Measurements from ENCODE around the gene CEPT1. TPM values are rescaled to one million over a fixed set of nuclear protein-coding genes. Genes with fewer than 3 reads are reported as not detected.

The CEPT1 gene
- total and polyA plus RNA-seq, 9 of the 15 experiments (the other 6 are each of a cell fraction or from before 2014, with no cell fraction given): 24.4 to 72.6 (median 42.4) TPM

DNA sequence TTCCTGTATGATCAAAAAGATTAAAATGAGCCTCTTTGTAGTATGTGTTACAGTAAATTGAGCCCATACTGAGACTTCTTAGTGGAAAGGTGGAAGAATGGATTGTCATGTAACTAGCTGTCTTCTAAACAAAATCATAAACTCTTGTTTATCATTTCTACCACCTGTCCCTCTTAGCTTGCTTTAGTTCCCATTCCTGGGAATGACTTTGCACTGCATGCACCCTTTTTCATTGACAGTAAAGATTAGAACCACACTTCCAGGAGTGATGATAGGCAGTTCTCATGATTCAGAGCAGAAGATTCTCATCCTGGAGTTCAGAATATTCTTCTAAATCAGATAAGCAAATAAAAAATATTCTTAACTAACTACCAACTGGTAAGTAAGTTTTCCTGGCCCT is 32.4 kb downstream of the CEPT1 start (continued):
- TF ChIP-seq, protein P1, sequence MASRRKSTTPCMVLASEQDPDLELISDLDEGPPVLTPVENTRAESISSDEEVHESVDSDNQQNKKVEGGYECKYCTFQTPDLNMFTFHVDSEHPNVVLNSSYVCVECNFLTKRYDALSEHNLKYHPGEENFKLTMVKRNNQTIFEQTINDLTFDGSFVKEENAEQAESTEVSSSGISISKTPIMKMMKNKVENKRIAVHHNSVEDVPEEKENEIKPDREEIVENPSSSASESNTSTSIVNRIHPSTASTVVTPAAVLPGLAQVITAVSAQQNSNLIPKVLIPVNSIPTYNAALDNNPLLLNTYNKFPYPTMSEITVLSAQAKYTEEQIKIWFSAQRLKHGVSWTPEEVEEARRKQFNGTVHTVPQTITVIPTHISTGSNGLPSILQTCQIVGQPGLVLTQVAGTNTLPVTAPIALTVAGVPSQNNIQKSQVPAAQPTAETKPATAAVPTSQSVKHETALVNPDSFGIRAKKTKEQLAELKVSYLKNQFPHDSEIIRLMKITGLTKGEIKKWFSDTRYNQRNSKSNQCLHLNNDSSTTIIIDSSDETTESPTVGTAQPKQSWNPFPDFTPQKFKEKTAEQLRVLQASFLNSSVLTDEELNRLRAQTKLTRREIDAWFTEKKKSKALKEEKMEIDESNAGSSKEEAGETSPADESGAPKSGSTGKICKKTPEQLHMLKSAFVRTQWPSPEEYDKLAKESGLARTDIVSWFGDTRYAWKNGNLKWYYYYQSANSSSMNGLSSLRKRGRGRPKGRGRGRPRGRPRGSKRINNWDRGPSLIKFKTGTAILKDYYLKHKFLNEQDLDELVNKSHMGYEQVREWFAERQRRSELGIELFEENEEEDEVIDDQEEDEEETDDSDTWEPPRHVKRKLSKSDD (conservative IDR thresholded peaks at IDR 0.05; ENCODE audit: low read length): no peak
- TF ChIP-seq, protein P2, sequence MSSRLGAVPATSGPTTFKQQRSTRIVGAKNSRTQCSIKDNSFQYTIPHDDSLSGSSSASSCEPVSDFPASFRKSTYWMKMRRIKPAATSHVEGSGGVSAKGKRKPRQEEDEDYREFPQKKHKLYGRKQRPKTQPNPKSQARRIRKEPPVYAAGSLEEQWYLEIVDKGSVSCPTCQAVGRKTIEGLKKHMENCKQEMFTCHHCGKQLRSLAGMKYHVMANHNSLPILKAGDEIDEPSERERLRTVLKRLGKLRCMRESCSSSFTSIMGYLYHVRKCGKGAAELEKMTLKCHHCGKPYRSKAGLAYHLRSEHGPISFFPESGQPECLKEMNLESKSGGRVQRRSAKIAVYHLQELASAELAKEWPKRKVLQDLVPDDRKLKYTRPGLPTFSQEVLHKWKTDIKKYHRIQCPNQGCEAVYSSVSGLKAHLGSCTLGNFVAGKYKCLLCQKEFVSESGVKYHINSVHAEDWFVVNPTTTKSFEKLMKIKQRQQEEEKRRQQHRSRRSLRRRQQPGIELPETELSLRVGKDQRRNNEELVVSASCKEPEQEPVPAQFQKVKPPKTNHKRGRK (tag; IDR thresholded peaks at IDR 0.05): no peak
- no peak for TF ChIP-seq TEAD1 (CRISPR knock-in tag; IDR thresholded peaks at IDR 0.05)
- TF ChIP-seq CAMTA2 (CRISPR knock-in tag; conservative IDR thresholded peaks at IDR 0.05): no peak
- TF ChIP-seq DPF2 (IDR thresholded peaks at IDR 0.05): peak; percentile 53
- TF ChIP-seq GATA2 (CRISPR knock-in tag; IDR thresholded peaks at IDR 0.05): peak; percentile 50; the same call in 1 of the 2 replicates
- TF ChIP-seq, protein P3, sequence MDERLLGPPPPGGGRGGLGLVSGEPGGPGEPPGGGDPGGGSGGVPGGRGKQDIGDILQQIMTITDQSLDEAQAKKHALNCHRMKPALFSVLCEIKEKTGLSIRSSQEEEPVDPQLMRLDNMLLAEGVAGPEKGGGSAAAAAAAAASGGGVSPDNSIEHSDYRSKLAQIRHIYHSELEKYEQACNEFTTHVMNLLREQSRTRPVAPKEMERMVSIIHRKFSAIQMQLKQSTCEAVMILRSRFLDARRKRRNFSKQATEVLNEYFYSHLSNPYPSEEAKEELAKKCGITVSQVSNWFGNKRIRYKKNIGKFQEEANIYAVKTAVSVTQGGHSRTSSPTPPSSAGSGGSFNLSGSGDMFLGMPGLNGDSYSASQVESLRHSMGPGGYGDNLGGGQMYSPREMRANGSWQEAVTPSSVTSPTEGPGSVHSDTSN (CRISPR knock-in tag; IDR thresholded peaks at IDR 0.05; ENCODE audit: low read depth): no peak
- TF ChIP-seq, protein P3 (tag; conservative IDR thresholded peaks at IDR 0.05; ENCODE audit: low read depth): peak; percentile 57
- TF ChIP-seq MTA2 (IDR thresholded peaks at IDR 0.05; ENCODE audit: low read depth): peak; percentile 53
- peak; percentile 75; the same call in 1 of the 2 replicates for TF ChIP-seq SOX6 (IDR thresholded peaks at IDR 0.05)
- TF ChIP-seq FOXK2 (conservative IDR thresholded peaks at IDR 0.05 in 1 of 2, IDR thresholded peaks at IDR 0.05 in 1 of 2; ENCODE audit: low read depth in 2 of 2): peak; percentile 66 to 77; a peak in 2 of 4 replicates
- peak; percentile 32; the same call in 1 of the 2 replicates for TF ChIP-seq CTBP1 (IDR thresholded peaks at IDR 0.05; ENCODE audit: borderline replicate concordance)
- TF ChIP-seq TOE1 (IDR thresholded peaks at IDR 0.05; ENCODE audit: borderline replicate concordance): no peak
- TF ChIP-seq TOE1 (CRISPR knock-in tag; IDR thresholded peaks at IDR 0.05; ENCODE audit: borderline replicate concordance, low read depth): no peak
- TF ChIP-seq ZNF263 (CRISPR knock-in tag; IDR thresholded peaks at IDR 0.05; ENCODE audit: borderline replicate concordance): no peak
- TF ChIP-seq SMARCE1 (IDR thresholded peaks at IDR 0.05): peak; percentile 72; the same call in 1 of the 2 replicates
- no peak for TF ChIP-seq ZKSCAN8 (CRISPR knock-in tag; IDR thresholded peaks at IDR 0.05)
- no peak for TF ChIP-seq HCFC1 (IDR thresholded peaks at IDR 0.05; ENCODE audit: low read depth, low read length)
- TF ChIP-seq, protein P4, sequence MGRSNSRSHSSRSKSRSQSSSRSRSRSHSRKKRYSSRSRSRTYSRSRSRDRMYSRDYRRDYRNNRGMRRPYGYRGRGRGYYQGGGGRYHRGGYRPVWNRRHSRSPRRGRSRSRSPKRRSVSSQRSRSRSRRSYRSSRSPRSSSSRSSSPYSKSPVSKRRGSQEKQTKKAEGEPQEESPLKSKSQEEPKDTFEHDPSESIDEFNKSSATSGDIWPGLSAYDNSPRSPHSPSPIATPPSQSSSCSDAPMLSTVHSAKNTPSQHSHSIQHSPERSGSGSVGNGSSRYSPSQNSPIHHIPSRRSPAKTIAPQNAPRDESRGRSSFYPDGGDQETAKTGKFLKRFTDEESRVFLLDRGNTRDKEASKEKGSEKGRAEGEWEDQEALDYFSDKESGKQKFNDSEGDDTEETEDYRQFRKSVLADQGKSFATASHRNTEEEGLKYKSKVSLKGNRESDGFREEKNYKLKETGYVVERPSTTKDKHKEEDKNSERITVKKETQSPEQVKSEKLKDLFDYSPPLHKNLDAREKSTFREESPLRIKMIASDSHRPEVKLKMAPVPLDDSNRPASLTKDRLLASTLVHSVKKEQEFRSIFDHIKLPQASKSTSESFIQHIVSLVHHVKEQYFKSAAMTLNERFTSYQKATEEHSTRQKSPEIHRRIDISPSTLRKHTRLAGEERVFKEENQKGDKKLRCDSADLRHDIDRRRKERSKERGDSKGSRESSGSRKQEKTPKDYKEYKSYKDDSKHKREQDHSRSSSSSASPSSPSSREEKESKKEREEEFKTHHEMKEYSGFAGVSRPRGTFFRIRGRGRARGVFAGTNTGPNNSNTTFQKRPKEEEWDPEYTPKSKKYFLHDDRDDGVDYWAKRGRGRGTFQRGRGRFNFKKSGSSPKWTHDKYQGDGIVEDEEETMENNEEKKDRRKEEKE (IDR thresholded peaks at IDR 0.05; ENCODE audit: borderline replicate concordance in 1 of 2, control insufficient read depth in 1 of 2, low read depth in 2 of 2, low read length in 1 of 2): no peak

All from K562 (cell line).